Measurements from ENCODE around the gene PCOLCE2.

DNA sequence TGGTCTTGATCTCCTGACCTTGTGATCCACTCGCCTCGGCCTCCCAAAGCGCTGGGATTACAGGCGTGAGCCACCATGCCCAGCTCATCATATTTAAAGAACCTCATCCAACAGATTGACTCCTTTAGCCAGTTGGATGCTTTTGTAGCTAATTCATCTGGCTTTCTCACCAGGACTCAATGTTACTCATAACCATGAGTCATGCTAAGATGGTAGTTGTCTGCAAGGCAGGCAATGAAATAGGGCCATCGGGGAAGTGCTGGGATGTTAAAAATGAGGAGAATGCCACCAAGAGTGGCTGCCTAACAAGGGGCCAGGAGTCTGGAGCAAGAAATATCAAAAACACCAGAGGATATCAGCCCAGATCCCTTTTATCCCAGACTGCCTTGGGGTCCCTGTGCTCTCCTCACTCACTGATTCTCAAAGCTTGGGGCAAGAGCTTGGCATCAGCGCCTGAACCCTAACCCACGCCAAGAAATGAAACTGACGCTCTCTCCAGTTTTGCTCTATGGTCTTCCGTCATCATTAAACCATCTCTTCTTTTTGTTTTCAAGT lies 7.4 kb upstream of the PCOLCE2 start:
- TF ChIP-seq CTCF (IDR thresholded peaks at IDR 0.05) (no peak), POLR2A (IDR thresholded peaks at IDR 0.05) (no peak)

Data from transverse colon (tissue), 3 donors.